Body of pancreas (tissue), 4 donors: ENCODE results near the gene PDE11A.

Experiments used
- CTCF ChIP-seq, 7 experiments: fragments of 450-650 bp in 4 of 7; fragments of 200-600 bp in 3 of 7; sonication (generic) in 3 of 7; IDR thresholded peaks; one replicate each; pipeline ENCODE4 v1.5.1; 2016 to 2019; ENCODE audit warnings: antibody characterized with exemption in 7 of 7
- POLR2A ChIP-seq, 3 donors: fragments of 450-650 bp; IDR thresholded peaks; one replicate each; pipeline ENCODE4 v1.6.1; 2016; ENCODE audit warnings: antibody characterized with exemption in 3 of 3, mild to moderate bottlenecking in 2 of 3

- TF ChIP-seq CTCF (IDR thresholded peaks at IDR 0.05) (no peak), POLR2A (IDR thresholded peaks at IDR 0.05) (no peak)
Measured at GRCh38 chr2:177843188-177843587, 229.4 kb downstream of the PDE11A start.
